AG09319 (cell line): ENCODE data around the gene DHX35.

ENCODE experiments used
- DNase-seq: peaks from one replicate; pipeline ENCODE4 v3.0.0-alpha.2; 2010; ENCODE audit warnings: low read depth; ENCODE audit errors: extremely low read depth
- CTCF ChIP-seq: IDR thresholded peaks from 2 replicates; pipeline ENCODE4 v1.5.1; 2011; ENCODE audit warnings: low read depth, mild to moderate bottlenecking, inconsistent platforms, low read length, moderate library complexity

The DHX35 gene

DNA sequence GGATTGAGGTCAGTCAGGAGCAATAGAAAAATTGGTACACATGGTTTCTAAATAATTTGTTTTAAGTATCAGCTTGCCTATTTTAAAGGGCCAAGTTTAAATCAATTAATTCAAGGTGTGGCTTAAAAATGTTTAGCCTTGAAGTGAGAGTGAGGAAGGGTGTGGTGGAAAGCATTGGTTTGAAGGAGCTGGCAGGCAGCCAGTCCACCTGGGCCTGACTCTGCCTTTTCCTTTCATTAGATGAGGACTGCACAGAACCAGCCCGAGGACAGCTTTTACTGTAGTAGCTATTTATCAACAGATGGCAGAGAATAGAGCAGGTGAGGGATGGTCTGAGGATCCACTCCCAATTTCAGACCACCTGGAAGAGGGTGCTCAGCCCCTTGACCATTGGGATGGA, 42.4 kb downstream of the DHX35 start:
- no peak for DNase-seq
- TF ChIP-seq CTCF, result no peak

GRCh38 chr20:39009348-39009747, 47.2 kb downstream of the DHX35 start:
- DNase-seq, result no peak
- no peak for TF ChIP-seq CTCF

- DNase-seq, result no peak
- TF ChIP-seq CTCF, result no peak
These were observed 48.4 kb downstream of the DHX35 start for GRCh38 chr20:39010496-39010895.

GRCh38 chr20:39013662-39014109, 51.5 kb downstream of the DHX35 start:
- no peak for TF ChIP-seq CTCF
- DNase-seq, result no peak

GRCh38 chr20:39016041-39016440, 53.9 kb downstream of the DHX35 start:
- no peak for DNase-seq
- no peak for TF ChIP-seq CTCF

DNA sequence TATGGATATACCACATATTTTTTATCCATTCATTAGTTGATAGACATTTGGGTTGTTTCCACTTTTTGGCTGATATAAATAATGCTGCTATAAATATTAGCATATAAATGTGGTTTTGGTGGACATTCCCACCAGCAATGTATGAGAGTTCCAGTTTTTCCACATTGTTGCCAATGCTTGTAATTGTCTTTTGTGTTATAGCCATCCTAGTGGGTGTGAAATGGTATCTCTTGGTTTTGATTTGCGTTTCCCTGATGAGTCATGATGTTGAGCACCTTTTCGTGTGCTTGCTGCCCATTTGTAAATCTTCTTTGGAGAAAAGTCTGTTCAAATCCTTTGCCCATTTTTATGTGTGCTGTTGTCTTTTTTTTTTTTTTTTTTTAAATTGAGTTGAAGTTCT, 54.4 kb downstream of the DHX35 start:
- DNase-seq, result no peak
- TF ChIP-seq CTCF, result no peak

GRCh38 chr20:39019027-39019426, 56.9 kb downstream of the DHX35 start:
- TF ChIP-seq CTCF, result no peak
- DNase-seq, result no peak
